Neural progenitor cell (in vitro differentiated cells): ENCODE results near the gene UBE2K.

Experiments
- CTCF ChIP-seq: fragments of 200-600 bp; sonication (generic); IDR thresholded peaks from 2 replicates; pipeline ENCODE4 v1.5.1; 2017; ENCODE audit warnings: antibody characterized with exemption, mild to moderate bottlenecking
- EZH2phosphoT487 ChIP-seq: fragments of 200-600 bp; sonication (generic); IDR thresholded peaks from 2 replicates; pipeline ENCODE4 v1.6.1; 2017; ENCODE audit warnings: antibody characterized with exemption

- no peak for TF ChIP-seq CTCF
- no peak for TF ChIP-seq EZH2phosphoT487
Observed at GRCh38 chr4:39745920-39746319, 48.0 kb downstream of the UBE2K start.
